Hematopoietic multipotent progenitor cell treated with erythropoietin and hydrocortisone succinate and interleukin-3 and kit ligand, for 17 days (in vitro differentiated cells): Measurements from ENCODE around the gene ITGA1.
"Not testable (repeated sequence)": the region's sequence is repeated elsewhere in the genome, so short reads cannot be mapped to it uniquely, and the experiment has no call there.

ENCODE experiments used
- DNase-seq: peaks from one replicate; pipeline ENCODE4 v3.0.0-alpha.2; 2015; ENCODE audit warnings: low spot score

The ITGA1 gene

DNA sequence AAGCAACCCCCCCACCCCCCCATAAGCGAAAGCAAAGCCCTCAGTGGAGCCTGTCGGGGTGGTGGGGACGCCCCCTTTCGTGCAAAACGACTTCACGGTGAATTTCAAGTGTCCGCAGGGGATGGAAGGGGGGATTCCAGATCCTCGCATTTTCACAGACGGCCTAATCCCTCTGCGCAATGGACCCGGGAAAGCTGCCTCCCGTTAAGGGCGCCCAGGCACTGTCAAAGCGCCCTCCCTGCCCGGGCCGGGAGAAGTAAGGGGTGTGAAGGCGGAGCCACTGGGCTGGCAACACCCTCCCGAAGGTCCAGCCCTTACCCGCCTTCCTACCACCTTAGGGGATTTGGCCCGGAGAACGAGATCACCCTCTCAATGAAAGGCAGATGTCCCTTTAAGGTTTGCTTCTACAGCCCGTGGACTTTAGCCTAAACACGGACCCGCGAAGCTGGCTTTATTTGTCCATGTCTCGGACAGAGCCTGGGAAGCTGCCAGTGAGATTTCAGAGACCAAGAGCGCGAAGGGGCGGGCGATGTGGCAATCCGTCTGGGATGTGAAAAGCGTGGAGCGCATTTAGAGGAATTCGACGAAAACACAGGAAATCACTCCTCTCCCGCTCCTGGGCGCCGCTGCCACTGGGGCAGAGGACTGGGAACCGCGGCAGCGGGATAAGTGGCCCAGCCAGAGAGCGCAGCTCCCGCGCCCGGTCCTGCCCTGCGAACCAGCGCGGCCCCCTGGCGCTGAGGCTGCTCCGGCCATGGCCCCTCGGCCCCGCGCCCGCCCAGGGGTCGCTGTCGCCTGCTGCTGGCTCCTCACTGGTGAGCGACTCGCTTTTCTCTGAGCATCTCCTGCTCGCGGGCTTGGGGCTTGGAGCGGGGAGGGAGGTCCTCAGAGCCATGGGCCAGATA, at the start of gene ITGA1, which contains the start of gene PELO:
Gene ITGA1 (plus strand): TSS at position 317 of the 905 bp plus-strand sequence. CDS start 438 bp downstream, at position 755.
Gene PELO (plus strand): TSS at position 317 of the 905 bp plus-strand sequence. CDS start 12,479 bp downstream, outside the sequence.
- DNase-seq: no peak

DNA sequence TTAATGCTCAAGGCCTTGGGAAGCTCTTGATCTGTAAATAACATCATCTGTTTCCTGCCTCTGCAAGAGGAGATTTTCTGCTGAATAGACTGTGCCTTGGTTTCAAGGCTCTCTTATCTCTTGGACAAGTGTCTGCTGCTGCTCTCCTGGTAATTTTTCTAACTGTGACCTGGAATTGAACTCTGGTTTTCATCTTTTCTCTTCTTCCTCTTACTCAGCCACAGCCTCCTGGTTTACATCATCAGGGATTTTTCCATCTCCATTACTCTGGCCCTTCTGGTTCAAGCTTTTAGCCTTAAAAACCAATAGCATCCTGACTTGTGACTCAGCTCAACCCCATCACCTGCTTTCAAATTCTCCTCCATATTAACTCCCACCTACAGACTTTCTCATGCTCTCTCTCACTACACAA, 49.6 kb upstream of the ITGA1 start:
- no peak for DNase-seq

DNA sequence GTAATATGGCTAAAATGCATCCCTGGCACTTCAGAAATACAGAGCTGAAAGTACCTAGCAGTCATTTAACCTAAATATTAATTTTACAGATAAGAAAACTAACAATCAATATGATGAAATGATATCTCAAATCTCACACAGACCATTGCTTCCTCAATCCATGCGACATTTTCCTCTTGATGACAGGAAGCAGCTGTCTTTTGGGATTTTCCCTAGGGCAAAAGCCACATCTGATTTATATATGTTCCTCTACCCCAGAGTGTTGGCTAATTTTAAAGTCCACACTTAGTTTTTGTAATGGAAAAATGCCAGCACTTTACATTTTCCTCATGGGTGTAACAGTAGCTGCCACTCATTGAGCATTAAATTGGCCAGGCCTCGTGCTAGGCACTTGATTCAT, 47.7 kb upstream of the ITGA1 start:
- DNase-seq: no peak

DNA sequence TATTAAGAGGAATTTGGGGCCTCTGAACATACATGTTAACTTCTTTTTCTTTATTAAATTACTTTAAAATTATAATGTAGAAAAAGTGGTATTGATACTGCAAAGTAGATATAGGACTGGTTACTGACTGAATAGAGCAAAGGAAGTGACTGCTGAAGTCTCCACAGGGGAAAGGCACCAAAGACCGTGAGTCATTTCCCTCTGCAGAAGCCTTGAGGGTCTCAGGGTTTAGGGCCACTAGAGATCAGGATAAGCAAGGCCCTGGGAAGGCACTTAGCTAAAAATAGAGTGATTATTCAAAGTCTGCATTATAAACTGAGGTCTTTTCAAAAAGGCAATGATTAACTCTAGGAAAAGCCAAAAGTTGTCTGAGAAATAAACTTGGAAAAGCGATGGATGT, 44.7 kb upstream of the ITGA1 start:
- DNase-seq: no peak

DNA sequence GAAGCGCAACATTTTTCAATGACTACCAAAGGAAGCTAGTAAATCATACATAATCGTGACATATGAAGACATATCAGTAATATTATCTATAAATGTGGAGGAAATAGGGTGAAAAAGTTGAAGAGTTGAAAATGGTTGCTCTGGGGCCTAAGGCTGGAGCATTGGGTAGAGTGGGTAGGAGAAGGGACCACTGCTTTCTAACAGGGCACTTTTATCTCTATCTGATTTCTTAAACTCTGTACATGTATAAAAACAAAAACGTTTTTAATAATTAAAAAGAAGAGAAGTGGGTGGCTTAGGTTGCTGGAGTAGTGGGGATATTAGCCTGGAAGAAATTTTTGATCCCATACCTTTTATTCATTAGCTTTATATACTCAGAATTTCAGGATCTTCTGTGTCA, 44.2 kb upstream of the ITGA1 start:
- no peak for DNase-seq

DNA sequence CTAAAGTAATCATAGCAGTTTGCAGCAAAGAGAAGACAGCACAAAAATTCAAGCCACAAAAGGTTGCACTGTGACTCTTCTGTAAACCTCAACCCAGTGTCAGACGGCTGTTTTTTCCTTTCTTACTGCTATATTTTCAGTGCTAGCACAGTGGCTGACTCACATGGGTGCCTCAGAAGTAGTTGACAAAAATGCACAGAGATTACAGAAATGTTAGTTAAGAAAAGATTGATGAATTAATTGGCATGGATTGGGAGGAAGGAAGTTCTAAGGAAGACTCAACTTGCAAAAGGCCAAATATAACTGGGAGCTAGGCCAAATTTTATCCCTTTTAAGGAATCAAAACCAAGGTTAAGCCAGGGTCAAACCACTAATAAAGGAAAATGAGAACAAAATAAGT, 43.7 kb upstream of the ITGA1 start:
- no peak for DNase-seq

DNA sequence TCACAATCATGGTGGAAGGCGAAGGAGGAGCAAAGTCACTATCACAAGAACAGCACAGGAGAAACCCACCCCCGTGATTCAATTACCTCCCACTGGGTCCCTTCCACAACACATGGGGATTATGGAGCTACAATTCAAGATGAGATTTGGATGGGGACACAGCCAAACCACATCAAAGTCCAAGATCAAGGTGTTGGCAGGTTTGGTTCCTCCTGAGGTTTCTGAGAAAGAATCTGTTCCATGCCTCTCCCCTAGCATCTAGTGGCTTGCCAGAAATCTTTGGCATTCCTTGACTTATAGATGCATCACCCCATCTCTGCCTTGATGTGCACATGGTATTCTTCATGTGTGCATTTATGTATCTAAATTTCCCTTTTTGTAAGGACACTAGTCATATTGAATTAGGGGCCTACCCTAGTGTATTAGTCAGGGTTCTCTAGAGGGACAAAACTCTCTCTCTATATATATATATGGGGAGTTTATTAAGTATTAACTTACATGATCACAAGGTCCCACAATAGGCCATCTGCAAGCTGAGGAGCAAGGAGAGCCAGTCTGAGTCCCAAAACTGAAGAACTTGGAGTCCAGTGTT, 42.8 kb upstream of the ITGA1 start:
- not testable (repeated sequence) for DNase-seq

DNA sequence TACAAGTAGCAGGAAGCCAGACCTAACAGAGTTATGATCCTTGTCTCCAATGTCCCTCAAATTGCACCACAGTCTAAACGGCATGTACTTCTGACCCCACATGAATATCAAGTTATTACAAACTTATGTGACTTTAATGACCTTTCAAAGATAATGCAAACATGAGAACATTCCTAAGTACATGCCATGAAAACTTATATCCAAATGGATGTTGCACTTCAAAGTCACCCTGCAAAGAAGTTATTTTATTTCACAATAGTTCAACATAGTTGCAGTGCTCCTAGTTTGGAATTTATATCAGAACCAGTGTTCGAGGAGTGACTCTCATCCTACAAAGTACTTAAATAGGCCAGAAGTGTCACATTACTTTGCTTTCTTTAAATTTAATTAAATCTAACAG, 41.2 kb upstream of the ITGA1 start:
- DNase-seq: no peak

DNA sequence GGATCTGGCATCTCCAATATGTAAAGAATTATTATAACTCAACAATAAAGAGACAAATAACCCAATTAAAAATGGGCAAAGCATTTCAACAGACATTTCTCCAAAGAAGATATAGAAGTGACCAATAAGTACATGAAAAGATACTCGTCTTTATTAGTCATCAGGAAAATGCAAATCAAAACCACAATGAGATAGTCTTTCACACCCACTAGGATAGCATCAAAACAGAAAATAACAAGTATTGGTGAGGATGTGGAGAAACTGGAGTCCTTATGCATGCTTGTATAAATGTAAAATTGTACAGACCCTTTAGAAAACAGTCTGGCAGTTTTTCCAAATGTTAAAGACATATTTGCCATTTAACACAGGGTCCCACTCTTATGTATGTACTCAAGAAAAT, 39.1 kb upstream of the ITGA1 start:
- no peak for DNase-seq

DNA sequence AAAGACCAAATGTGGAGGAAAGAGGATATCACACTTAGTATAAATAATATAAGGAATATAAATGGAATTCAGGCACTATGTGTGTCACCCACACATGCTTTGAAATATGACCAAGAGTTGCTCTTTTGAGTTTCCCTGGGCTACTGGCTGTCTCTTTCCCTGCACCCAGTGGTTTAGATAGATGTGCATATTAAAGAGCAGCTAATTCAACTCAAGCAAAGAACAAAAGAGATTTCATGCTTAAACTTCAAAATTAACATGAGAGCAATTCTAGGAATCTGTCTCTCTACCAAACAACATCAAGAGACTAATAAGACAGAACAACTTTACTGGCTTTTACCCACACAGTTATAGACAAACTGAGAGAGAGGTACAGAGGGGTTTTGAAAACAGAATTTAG, 38.0 kb upstream of the ITGA1 start:
- DNase-seq: no peak

DNA sequence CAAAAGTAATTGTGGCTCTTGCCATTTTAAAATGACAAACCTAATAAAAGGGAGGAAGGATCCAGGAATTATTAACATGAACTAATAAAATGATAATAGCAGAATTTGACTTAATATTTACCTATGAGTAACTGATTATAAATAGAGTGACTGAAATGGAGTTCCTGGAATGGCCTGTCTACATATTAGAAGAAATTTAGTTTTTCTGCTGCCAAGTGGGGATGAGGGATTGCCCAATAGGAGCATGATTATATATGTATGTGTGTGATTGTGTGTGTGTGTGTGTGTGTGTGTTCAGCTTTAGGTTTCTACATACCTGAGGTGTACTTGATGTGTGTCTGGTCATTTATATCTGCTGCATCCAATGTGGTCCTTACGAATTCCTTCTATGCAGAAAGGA, 36.6 kb upstream of the ITGA1 start:
- DNase-seq: no peak

DNA sequence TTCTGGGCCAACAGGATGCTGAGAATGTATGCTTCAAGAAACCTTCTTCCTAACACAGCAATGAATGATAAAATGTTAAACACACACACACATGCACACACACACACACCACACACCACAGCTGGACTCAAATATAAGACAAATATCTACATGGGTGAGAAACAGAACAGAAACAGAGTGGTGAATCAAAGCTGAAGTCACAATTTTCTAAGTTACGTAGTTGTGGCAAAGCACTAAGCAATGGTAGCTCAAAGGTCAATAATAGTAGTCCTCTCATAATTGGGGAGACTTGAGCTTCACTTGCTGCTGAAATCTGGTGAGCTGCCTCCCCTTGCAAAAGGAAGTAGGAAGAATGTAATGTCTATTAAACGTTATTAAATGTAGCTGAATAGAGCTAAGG, 33.7 kb upstream of the ITGA1 start:
- no peak for DNase-seq

DNA sequence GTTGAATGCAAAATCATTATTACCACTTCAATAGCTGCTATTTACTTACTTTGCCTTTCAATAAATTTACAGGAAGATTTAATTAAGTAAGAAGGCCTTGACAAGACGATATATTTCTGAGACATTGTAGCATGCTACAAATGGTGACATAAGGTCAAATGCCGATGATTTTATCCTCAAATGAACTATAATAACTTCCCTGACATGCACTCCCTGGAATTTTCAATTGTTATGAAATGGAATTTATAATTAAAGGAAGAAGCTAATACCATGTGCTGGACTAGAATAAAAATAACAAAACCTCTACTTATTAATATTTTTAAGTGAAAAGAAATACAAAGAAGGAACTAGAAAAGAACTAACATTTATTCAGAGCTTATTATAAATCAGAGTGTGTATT, 30.2 kb upstream of the ITGA1 start:
- no peak for DNase-seq

DNA sequence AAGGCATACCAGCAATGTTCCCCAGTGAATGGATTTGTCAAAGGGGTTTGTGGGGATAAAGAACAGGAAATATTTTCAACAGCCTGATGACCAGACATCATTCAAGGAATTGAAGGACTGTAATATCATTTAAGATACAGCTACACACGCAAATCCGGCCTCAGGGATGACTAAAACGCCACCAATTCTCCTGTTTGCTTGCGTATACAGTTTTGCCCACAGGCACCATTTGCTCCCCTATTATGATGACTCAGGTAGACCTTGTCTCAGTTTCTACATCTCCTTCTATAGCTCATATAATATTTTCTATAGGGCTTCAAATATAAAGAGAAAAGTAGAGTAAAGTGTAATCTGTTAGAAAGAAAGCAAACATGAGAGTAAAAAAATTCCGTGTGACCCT, 29.7 kb upstream of the ITGA1 start:
- DNase-seq: no peak

DNA sequence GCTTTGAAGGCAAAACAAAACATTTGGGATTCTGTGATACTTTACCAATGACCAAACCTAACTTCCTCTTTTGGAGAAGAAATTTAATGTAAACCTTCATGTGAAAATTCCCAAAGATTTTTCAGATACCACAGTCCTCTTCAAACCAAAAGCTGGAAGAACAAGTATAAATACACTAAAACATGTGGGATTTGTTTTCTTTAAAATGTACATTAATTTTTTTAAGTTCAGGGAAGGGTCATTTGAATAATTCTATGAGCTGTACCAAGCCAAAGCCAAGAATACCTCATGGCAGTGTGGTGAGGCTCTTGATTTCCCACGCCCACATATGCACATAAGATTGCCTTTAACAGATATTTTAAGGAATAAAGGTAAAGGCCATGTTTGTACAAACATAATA, 28.4 kb upstream of the ITGA1 start:
- no peak for DNase-seq

DNA sequence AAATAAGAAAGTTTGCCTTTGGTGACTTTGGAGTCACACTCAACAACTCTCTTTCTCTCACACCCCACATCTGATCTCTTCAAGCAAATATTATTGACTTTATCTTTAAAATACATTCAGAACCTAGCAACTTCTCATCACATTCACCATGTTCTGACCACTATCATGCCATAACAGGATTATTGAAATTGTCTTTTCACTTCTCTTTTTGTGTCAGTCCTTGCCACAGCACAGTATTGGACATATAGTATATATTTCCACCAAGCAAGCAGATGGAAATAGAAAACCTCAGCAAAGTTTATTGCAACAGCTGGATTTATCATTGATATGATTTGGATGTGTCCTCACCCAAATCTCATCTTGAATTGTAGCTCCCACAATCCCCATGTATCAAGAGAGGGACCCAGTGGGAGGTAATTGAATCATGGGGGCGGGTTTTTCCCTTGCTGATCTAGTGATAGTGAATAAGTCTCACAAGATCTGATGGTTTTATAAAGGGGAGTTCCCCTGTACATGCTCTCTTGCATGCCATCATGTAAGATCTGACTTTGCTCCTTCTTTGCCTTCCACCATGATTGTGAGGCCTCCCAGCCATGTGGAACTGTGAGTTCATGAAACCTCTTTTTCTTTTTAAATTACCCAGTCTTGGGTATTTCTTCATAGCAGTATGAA, 26.9 kb upstream of the ITGA1 start:
- DNase-seq: no peak

DNA sequence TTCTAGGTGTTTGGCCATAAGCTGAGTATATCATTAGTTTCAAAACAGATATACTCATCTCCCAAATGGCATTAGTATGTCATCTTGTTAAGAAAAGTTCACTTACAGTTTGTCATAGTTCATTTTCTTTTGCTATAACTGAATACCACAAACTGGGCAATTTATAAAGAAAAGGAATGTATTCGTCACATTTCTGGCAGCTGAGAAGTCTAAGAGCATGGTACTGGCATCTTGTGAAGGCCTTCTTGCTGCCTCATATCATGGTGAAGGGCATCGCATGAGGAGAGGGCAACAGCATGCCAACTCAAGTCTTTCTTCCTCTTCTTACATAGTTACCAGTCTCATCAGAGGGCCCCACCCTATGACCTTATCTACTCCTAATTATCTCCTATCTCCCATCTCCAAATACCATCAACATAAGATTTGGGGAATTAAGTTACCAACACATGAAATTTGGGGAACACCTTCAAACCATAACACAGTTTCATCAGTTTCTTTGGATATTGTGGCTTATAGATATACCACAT, 20.4 kb upstream of the ITGA1 start:
- DNase-seq: no peak

DNA sequence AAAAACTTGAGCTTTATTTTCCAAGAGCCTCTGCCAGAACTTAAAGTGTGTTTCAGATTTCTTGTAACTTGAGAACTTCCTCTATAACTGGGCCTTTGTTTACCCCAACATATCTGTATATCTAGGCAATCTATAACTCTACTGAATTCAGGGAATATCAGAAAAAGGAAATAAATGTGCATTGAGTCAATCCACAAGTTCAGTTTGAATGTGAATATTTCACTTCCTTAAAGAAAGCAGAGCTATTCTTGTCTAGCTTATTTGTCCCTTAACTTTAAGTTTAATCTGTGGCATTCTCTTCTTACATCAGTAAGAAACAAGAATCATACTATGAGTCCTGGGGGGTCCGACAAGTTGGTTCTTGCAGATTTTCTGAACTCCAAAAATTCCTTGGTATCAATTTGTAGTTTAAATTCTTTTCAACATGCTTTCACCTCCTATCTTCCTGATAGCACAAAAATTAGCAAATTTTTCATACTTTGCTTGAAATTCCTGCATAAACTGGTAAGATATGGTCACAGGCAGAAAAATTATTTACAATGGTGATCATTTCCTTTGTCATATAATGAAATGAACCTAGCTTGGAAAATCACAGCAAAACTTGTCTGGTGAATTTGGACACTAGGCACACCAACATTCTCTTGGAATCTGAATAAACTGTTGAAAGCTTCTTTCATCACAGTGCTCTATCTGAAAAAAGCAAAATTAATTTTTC, 19.8 kb upstream of the ITGA1 start:
- DNase-seq: no peak

DNA sequence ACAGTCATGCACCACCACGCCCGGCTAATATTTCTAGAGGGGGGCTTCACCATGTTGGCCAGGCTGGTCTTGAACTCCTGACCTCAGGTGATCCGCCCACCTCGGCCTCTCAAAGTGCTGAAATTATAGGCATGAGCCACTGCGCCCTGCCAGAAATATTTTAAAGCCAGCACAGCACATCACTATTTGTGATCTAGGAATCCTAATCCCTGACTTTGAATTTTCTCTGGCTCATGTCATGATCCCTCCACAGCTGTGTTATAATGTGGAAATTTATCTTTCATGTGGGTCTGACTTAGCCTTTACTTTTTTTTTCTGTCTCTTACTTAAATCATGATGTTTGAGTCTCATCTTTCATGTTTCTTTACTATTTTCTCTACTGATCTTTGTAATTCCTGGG, 18.7 kb upstream of the ITGA1 start:
- DNase-seq: no peak

DNA sequence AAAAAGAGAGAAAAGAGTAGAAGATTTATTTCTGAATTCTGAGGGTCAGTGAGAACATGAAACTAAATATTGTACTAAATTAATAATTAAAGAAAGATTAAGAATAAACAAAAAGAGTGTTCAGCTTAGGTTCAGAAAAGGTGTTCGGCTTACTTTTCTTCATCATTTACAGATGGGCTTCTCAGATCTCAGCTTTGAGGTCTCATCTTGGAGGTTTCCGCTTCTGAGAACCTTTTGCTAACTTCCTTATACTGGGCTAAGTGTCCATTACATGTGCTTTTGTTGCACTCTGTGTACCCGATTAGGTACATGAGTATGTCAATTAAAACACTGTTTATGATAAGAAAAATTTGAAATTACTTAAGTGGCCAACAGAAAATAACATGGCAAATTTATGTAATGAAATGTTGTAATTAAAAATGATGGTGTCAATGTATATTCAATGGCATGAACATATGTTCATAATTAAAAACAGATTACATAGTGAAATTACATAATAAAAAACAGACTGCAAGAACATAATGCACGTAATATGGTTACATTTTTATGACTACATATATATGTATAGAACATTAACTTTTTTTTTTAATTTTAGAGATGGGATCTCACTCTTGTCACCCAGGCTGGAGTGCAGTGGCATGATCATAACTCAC, 17.3 kb upstream of the ITGA1 start:
- no peak for DNase-seq

DNA sequence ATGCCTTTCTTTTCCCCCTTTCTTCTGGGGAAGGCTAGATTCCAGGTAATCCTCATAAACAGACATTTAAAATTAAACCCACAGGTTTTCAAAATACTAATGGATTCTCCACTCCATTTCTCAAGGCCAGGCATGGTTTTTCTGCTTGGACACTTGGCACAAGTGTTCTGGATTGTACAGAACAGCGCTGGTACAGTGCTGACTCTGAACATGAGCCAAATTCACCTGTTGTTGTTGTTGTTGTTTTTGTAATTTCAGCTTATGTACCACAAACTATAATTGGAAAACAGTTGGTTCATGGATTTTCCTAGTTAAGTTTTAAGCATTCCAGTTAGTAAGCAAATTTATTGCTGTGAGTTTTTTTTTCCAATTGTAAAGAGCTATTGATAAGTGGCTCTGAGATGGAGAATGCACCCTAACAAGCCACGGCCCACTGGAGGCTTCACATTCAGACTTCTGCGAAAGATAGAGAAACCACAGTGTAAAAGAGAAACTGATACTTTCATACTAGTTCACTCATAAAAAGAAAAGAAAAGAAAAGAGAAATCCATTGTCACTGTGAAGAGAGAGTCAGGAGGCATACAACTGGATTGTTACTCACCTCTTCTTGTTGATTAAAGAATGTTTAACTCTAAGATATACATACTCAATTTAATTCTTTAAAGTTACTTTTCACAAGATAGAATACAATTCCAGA, 16.2 kb upstream of the ITGA1 start:
- no peak for DNase-seq
